SU-DHL-6 (cell line): ENCODE measurements around the gene MEIS1.

Experiments
- EZH2phosphoT487 ChIP-seq: fragments of 200-600 bp; sonication (generic), shearing (Covaris generic); conservative IDR thresholded peaks from 2 replicates; pipeline ENCODE4 v1.6.1; 2018; ENCODE audit warnings: mild to moderate bottlenecking, antibody characterized with exemption, low read length, moderate library complexity, mixed read lengths
- TF ChIP-seq, protein P1 (sequence below): fragments of 200-600 bp; sonication (generic); IDR thresholded peaks from one replicate; pipeline ENCODE4 v1.5.1; 2017; ENCODE audit warnings: antibody characterized with exemption, mild to moderate bottlenecking, low read length, moderate library complexity; ENCODE audit not compliant: insufficient read depth, poor library complexity, severe bottlenecking

- TF ChIP-seq, protein P1, sequence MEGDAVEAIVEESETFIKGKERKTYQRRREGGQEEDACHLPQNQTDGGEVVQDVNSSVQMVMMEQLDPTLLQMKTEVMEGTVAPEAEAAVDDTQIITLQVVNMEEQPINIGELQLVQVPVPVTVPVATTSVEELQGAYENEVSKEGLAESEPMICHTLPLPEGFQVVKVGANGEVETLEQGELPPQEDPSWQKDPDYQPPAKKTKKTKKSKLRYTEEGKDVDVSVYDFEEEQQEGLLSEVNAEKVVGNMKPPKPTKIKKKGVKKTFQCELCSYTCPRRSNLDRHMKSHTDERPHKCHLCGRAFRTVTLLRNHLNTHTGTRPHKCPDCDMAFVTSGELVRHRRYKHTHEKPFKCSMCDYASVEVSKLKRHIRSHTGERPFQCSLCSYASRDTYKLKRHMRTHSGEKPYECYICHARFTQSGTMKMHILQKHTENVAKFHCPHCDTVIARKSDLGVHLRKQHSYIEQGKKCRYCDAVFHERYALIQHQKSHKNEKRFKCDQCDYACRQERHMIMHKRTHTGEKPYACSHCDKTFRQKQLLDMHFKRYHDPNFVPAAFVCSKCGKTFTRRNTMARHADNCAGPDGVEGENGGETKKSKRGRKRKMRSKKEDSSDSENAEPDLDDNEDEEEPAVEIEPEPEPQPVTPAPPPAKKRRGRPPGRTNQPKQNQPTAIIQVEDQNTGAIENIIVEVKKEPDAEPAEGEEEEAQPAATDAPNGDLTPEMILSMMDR, result no peak
- no peak for TF ChIP-seq EZH2phosphoT487
Measured at GRCh38 chr2:66568650-66569300, 133.8 kb downstream of the MEIS1 start.
